ENCODE measurements around the gene GANAB.

Gene GANAB

DNA sequence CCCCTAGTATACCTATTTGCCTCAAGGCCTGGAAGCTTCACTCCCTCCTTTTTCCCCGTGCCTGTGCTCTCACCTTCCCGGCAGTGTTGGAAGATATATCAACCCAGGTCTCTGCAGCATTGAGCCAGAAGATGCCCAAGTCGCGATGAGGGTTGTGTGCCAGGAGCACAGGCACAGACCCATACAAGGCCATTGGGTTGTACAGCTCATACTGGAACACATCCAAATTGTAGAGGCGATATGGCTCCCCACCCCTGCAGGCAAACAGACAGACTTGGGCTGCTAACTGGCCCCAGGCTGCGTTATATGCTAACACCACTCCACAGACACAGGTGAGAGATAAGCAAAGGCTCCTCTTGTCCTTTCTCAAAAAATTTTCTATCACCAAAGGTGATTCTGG is 13.9 kb downstream of the GANAB start:
- Histone ChIP-seq H3K4ac (ENCODE audit: low read length) (no peak overlapping the region), H2BK5ac (ENCODE audit: low read length) (no peak overlapping the region), H2BK120ac (ENCODE audit: low read depth, low read length) (no peak overlapping the region), H3K36me3 (replicated peaks in 1 of 2; ENCODE audit: control insufficient read depth in 2 of 2, insufficient read depth in 2 of 2, low read length in 2 of 2) (peaks cover 68 to 98% of the 10 kb centered on the region in 2 donors), H3K23ac (ENCODE audit: low read depth, low read length, poor library complexity) (no peak overlapping the region), H3K18ac (ENCODE audit: low read length) (no peak overlapping the region), H3K27ac (replicated peaks; ENCODE audit: low read length) (no peak overlapping the region), H4K8ac (ENCODE audit: low read depth, low read length) (no peak overlapping the region), H2BK15ac (ENCODE audit: low read length) (no peak overlapping the region), H3K9ac (ENCODE audit: low read depth, low read length, poor library complexity) (no peak overlapping the region), H3K4me1 (ENCODE audit: control insufficient read depth in 2 of 2, insufficient read depth in 1 of 2, low read depth in 1 of 2, low read length in 2 of 2) (no peaks in the 10 kb centered on the region), H3K9me3 (replicated peaks in 1 of 2; ENCODE audit: control insufficient read depth in 2 of 2, insufficient read depth in 1 of 2, low read depth in 1 of 2, low read length in 2 of 2) (peaks cover 0 to 2% of the 10 kb centered on the region in 2 donors), H3K79me1 (ENCODE audit: low read depth, low read length) (no peaks in the 10 kb centered on the region), H4K91ac (ENCODE audit: low read depth, low read length, poor library complexity) (no peak overlapping the region), H2BK12ac (ENCODE audit: low read length) (no peak overlapping the region), H3K27me3 (ENCODE audit: control insufficient read depth in 3 of 3, insufficient read depth in 3 of 3, low read depth in 1 of 3, low read length in 3 of 3) (no peaks in the 10 kb centered on the region), H3K4me2 (ENCODE audit: insufficient read depth, low read length, poor library complexity, severe bottlenecking) (no peak overlapping the region), H3K4me3 (ENCODE audit: low read length in 2 of 2) (no peak overlapping the region), H2AK5ac (ENCODE audit: low read depth, low read length) (no peak overlapping the region), H3K14ac (ENCODE audit: low read length) (no peak overlapping the region), H2AFZ (ENCODE audit: low read length) (no peak overlapping the region)
- no CpG with 5 or more reads among the region's 6 CpGs for WGBS, 2 donors (ENCODE audit: extremely low coverage in 2 of 2, insufficient read length in 2 of 2, insufficient replicate concordance in 1 of 2)
- no peak for DNase-seq (ENCODE audit: low spot score)

DNA sequence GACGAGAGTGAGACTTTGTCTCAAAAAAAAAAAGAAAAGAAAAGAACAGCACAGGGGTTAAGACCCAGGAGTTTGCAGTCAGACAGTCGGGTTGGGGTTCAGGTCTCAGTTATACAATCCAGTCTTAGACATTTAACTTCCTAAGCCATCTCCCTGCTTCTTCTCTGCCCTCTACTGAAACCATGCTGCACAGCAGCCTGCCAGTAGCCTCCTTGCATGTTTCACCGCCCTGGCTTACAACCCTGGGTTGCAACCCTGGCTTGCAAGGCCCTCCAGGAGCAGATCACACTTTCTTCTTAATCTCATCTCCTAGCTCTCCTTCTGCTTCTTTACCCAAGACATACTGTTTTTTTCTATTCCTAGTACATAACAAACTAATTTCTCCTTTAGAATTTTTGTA is 18.7 kb downstream of the GANAB start:
- Histone ChIP-seq H3K79me1 (ENCODE audit: low read depth, low read length) (no peaks in the 10 kb centered on the region), H2BK5ac (ENCODE audit: low read length) (no peak overlapping the region), H4K8ac (ENCODE audit: low read depth, low read length) (no peak overlapping the region), H3K9ac (ENCODE audit: low read depth, low read length, poor library complexity) (no peak overlapping the region), H2AK5ac (ENCODE audit: low read depth, low read length) (no peak overlapping the region), H3K4me1 (ENCODE audit: control insufficient read depth in 2 of 2, insufficient read depth in 1 of 2, low read depth in 1 of 2, low read length in 2 of 2) (no peaks in the 10 kb centered on the region), H3K4me2 (ENCODE audit: insufficient read depth, low read length, poor library complexity, severe bottlenecking) (no peak overlapping the region), H3K27ac (replicated peaks; ENCODE audit: low read length) (no peak overlapping the region), H3K36me3 (replicated peaks in 1 of 2; ENCODE audit: control insufficient read depth in 2 of 2, insufficient read depth in 2 of 2, low read length in 2 of 2) (peaks cover 64 to 82% of the 10 kb centered on the region in 2 donors), H3K4ac (ENCODE audit: low read length) (no peak overlapping the region), H2BK15ac (ENCODE audit: low read length) (no peak overlapping the region), H2AFZ (ENCODE audit: low read length) (no peak overlapping the region), H2BK120ac (ENCODE audit: low read depth, low read length) (no peak overlapping the region), H4K91ac (ENCODE audit: low read depth, low read length, poor library complexity) (no peak overlapping the region), H3K9me3 (replicated peaks in 1 of 2; ENCODE audit: control insufficient read depth in 2 of 2, insufficient read depth in 1 of 2, low read depth in 1 of 2, low read length in 2 of 2) (no peaks in the 10 kb centered on the region), H3K4me3 (ENCODE audit: low read length in 2 of 2) (no peak overlapping the region), H3K14ac (ENCODE audit: low read length) (no peak overlapping the region), H3K27me3 (ENCODE audit: control insufficient read depth in 3 of 3, insufficient read depth in 3 of 3, low read depth in 1 of 3, low read length in 3 of 3) (no peaks in the 10 kb centered on the region), H3K18ac (ENCODE audit: low read length) (no peak overlapping the region), H2BK12ac (ENCODE audit: low read length) (no peak overlapping the region), H3K23ac (ENCODE audit: low read depth, low read length, poor library complexity) (no peak overlapping the region)
- DNase-seq (ENCODE audit: low spot score): no peak
- no CpG with 5 or more reads among the region's 3 CpGs for WGBS, 2 donors (ENCODE audit: extremely low coverage in 2 of 2, insufficient read length in 2 of 2, insufficient replicate concordance in 1 of 2)

GRCh38 chr11:62622476-62623089 is 23.8 kb downstream of the GANAB start:
- H3K79me1 ChIP-seq (ENCODE audit: low read depth, low read length): no peaks in the 10 kb centered on the region
- no peak overlapping the region for H2BK12ac ChIP-seq (ENCODE audit: low read length)
- H3K27me3 ChIP-seq (ENCODE audit: control insufficient read depth in 3 of 3, insufficient read depth in 3 of 3, low read depth in 1 of 3, low read length in 3 of 3): no peaks in the 10 kb centered on the region
- H3K4me1 ChIP-seq (ENCODE audit: control insufficient read depth in 2 of 2, insufficient read depth in 1 of 2, low read depth in 1 of 2, low read length in 2 of 2): peaks cover 3% of the 10 kb centered on the region in 2 donors
- no peak for DNase-seq (ENCODE audit: low spot score)
- H3K23ac ChIP-seq (ENCODE audit: low read depth, low read length, poor library complexity): no peak overlapping the region
- H3K4me3 ChIP-seq (ENCODE audit: low read length in 2 of 2): peak overlapping the region in 1 of 2 donors; percentile 64
- H3K18ac ChIP-seq (ENCODE audit: low read length): no peak overlapping the region
- peak overlapping the region; percentile 74 for H3K4me2 ChIP-seq (ENCODE audit: insufficient read depth, low read length, poor library complexity, severe bottlenecking)
- no peak overlapping the region for H4K8ac ChIP-seq (ENCODE audit: low read depth, low read length)
- H2AK5ac ChIP-seq (ENCODE audit: low read depth, low read length): no peak overlapping the region
- peak overlapping the region; percentile 88 for H2AFZ ChIP-seq (ENCODE audit: low read length)
- H2BK5ac ChIP-seq (ENCODE audit: low read length): no peak overlapping the region
- no peak overlapping the region for H3K4ac ChIP-seq (ENCODE audit: low read length)
- H2BK15ac ChIP-seq (ENCODE audit: low read length): no peak overlapping the region
- H3K9me3 ChIP-seq (replicated peaks in 1 of 2; ENCODE audit: control insufficient read depth in 2 of 2, insufficient read depth in 1 of 2, low read depth in 1 of 2, low read length in 2 of 2): no peaks in the 10 kb centered on the region
- H3K14ac ChIP-seq (ENCODE audit: low read length): no peak overlapping the region
- WGBS, 2 donors (ENCODE audit: extremely low coverage in 2 of 2, insufficient read length in 2 of 2, insufficient replicate concordance in 1 of 2): no CpG with 5 or more reads among the region's 7 CpGs
- no peak overlapping the region for H2BK120ac ChIP-seq (ENCODE audit: low read depth, low read length)
- peaks cover 23 to 53% of the 10 kb centered on the region in 2 donors for H3K36me3 ChIP-seq (replicated peaks in 1 of 2; ENCODE audit: control insufficient read depth in 2 of 2, insufficient read depth in 2 of 2, low read length in 2 of 2)
- H4K91ac ChIP-seq (ENCODE audit: low read depth, low read length, poor library complexity): no peak overlapping the region
- no peak overlapping the region for H3K27ac ChIP-seq (replicated peaks; ENCODE audit: low read length)
- H3K9ac ChIP-seq (ENCODE audit: low read depth, low read length, poor library complexity): no peak overlapping the region

GRCh38 chr11:62621567-62622470 is 24.6 kb downstream of the GANAB start, which contains the start of gene B3GAT3:
TSS of gene B3GAT3 (minus strand) at chr11:62621986. CDS start at chr11:62621947, 39 bp downstream.
- peak within 1 kb of the TSS; percentile 64 to 81 for H3K4me3 ChIP-seq (ENCODE audit: low read length in 2 of 2)
- no peak within 1 kb of the TSS for H3K4ac ChIP-seq (ENCODE audit: low read length)
- H3K79me1 ChIP-seq (ENCODE audit: low read depth, low read length): peaks cover 2% of the 10 kb centered on the region
- H2BK15ac ChIP-seq (ENCODE audit: low read length): no peak within 1 kb of the TSS
- H3K14ac ChIP-seq (ENCODE audit: low read length): no peak within 1 kb of the TSS
- peaks cover 3% of the 10 kb centered on the region in 2 donors for H3K4me1 ChIP-seq (ENCODE audit: control insufficient read depth in 2 of 2, insufficient read depth in 1 of 2, low read depth in 1 of 2, low read length in 2 of 2)
- H3K36me3 ChIP-seq (replicated peaks in 1 of 2; ENCODE audit: control insufficient read depth in 2 of 2, insufficient read depth in 2 of 2, low read length in 2 of 2): peaks cover 22 to 51% of the 10 kb centered on the region in 2 donors
- H3K23ac ChIP-seq (ENCODE audit: low read depth, low read length, poor library complexity): peak within 1 kb of the TSS; percentile 66
- H3K18ac ChIP-seq (ENCODE audit: low read length): peak within 1 kb of the TSS; percentile 87
- no peak within 1 kb of the TSS for H4K91ac ChIP-seq (ENCODE audit: low read depth, low read length, poor library complexity)
- H3K27me3 ChIP-seq (ENCODE audit: control insufficient read depth in 3 of 3, insufficient read depth in 3 of 3, low read depth in 1 of 3, low read length in 3 of 3): no peaks in the 10 kb centered on the region
- peak within 1 kb of the TSS; percentile 91 for H2BK5ac ChIP-seq (ENCODE audit: low read length)
- H3K4me2 ChIP-seq (ENCODE audit: insufficient read depth, low read length, poor library complexity, severe bottlenecking): peak within 1 kb of the TSS; percentile 74
- no peak within 1 kb of the TSS for H2AK5ac ChIP-seq (ENCODE audit: low read depth, low read length)
- peak within 1 kb of the TSS; percentile 94 for H3K9ac ChIP-seq (ENCODE audit: low read depth, low read length, poor library complexity)
- no CpG with 5 or more reads among the region's 77 CpGs for whole genome bisulfite sequencing, 2 donors (ENCODE audit: extremely low coverage in 2 of 2, insufficient read length in 2 of 2, insufficient replicate concordance in 1 of 2)
- DNase-seq (ENCODE audit: low spot score): peak; percentile 95
- H2BK120ac ChIP-seq (ENCODE audit: low read depth, low read length): peak within 1 kb of the TSS; percentile 47
- H3K9me3 ChIP-seq (replicated peaks in 1 of 2; ENCODE audit: control insufficient read depth in 2 of 2, insufficient read depth in 1 of 2, low read depth in 1 of 2, low read length in 2 of 2): no peaks in the 10 kb centered on the region
- H2AFZ ChIP-seq (ENCODE audit: low read length): peak within 1 kb of the TSS; percentile 88
- no peak within 1 kb of the TSS for H4K8ac ChIP-seq (ENCODE audit: low read depth, low read length)
- H3K27ac ChIP-seq (replicated peaks; ENCODE audit: low read length): peak within 1 kb of the TSS; percentile 66
- H2BK12ac ChIP-seq (ENCODE audit: low read length): no peak within 1 kb of the TSS
